GM23338 (cell line): ENCODE data around the gene OR6K3. TPM values are rescaled to one million over a fixed set of nuclear protein-coding genes. Genes with fewer than 3 reads are reported as not detected.

ENCODE experiments used
- ATAC-seq: fragments of 200-7000 bp; cut with Tn5 transposase; 3 replicates; pipeline ENCODE4 v1.9.1; 2020
- DNase-seq: peaks from one replicate; pipeline ENCODE4 v3.0.0-alpha.2; 2015; ENCODE audit warnings: low spot score
- H2AFZ ChIP-seq: fragments of 200-600 bp; sonication (generic); 2 replicates; pipeline ENCODE4 v1.8.0; 2016; ENCODE audit warnings: antibody characterized with exemption, mild to moderate bottlenecking, moderate library complexity
- H3F3A ChIP-seq: fragments of 200-600 bp; sonication (generic); replicated peaks from 2 replicates; pipeline ENCODE4 v1.8.0; 2017; ENCODE audit warnings: antibody characterized with exemption, mixed run types, low read depth
- H3K27ac ChIP-seq: fragments of 200-600 bp; sonication (generic); 2 replicates; pipeline ENCODE4 v1.6.1; 2016; ENCODE audit warnings: low read depth
- H3K27me3 ChIP-seq: fragments of 200-600 bp; sonication (generic); 2 replicates; pipeline ENCODE4 v1.8.0; 2016; ENCODE audit warnings: mild to moderate bottlenecking, mixed run types, moderate library complexity; ENCODE audit not compliant: insufficient read depth
- H3K36me3 ChIP-seq: fragments of 200-600 bp; sonication (generic); 2 replicates; pipeline ENCODE4 v1.8.0; 2016; ENCODE audit warnings: mild to moderate bottlenecking; ENCODE audit not compliant: insufficient read depth
- H3K4me1 ChIP-seq: fragments of 200-600 bp; sonication (generic); 2 replicates; pipeline ENCODE4 v1.8.0; 2016; ENCODE audit warnings: mild to moderate bottlenecking, moderate library complexity; ENCODE audit not compliant: insufficient read depth
- H3K4me2 ChIP-seq: fragments of 200-600 bp; sonication (generic); 2 replicates; pipeline ENCODE4 v1.7.1; 2017; ENCODE audit warnings: mixed run types
- H3K4me3 ChIP-seq: fragments of 200-600 bp; sonication (generic); 2 replicates; pipeline ENCODE4 v1.6.1; 2016; ENCODE audit warnings: mixed run types
- H3K79me2 ChIP-seq: fragments of 200-600 bp; sonication (generic); replicated peaks from 2 replicates; pipeline ENCODE4 v1.8.0; 2017; ENCODE audit warnings: mild to moderate bottlenecking; ENCODE audit not compliant: insufficient read depth
- H3K9me2 ChIP-seq: fragments of 200-600 bp; sonication (generic); 2 replicates; pipeline ENCODE4 v1.8.0; 2017; ENCODE audit not compliant: insufficient read depth
- H4K20me1 ChIP-seq: fragments of 200-600 bp; sonication (generic); replicated peaks from 2 replicates; pipeline ENCODE4 v1.8.0; 2017; ENCODE audit warnings: mild to moderate bottlenecking; ENCODE audit not compliant: insufficient read depth
- H3K27ac Mint-ChIP-seq: 2 replicates; pipeline ENCODE4 v1.8.0; 2020; ENCODE audit warnings: inconsistent platforms, mild to moderate bottlenecking, moderate library complexity, mixed read lengths
- H3K27me3 Mint-ChIP-seq: 3 replicates; pipeline ENCODE4 v1.8.0; 2022; ENCODE audit warnings: low read depth, mild to moderate bottlenecking, moderate library complexity, mixed read lengths, inconsistent platforms; ENCODE audit not compliant: insufficient read depth, poor library complexity
- H3K36me3 Mint-ChIP-seq: 3 replicates; pipeline ENCODE4 v1.8.0; 2021; ENCODE audit warnings: low read depth, mild to moderate bottlenecking, inconsistent platforms, moderate library complexity, mixed read lengths
- H3K4me1 Mint-ChIP-seq: 3 replicates; pipeline ENCODE4 v1.8.0; 2020; ENCODE audit warnings: mild to moderate bottlenecking, inconsistent platforms, mixed read lengths
- H3K4me3 Mint-ChIP-seq: 3 replicates; pipeline ENCODE4 v1.8.0; 2021; ENCODE audit warnings: moderate library complexity, mild to moderate bottlenecking, inconsistent platforms, mixed read lengths
- H3K9me3 Mint-ChIP-seq: 3 replicates; pipeline ENCODE4 v1.8.0; 2020; ENCODE audit warnings: moderate library complexity, mild to moderate bottlenecking, inconsistent platforms, mixed read lengths
- CREB1 ChIP-seq: fragments of 250-450 bp; sonication (Bioruptor Pico); IDR thresholded peaks from 2 replicates; pipeline ENCODE4 v1.5.0; 2020; ENCODE audit warnings: low read depth, mild to moderate bottlenecking, moderate library complexity
- CTCF ChIP-seq, 2 experiments: fragments of 200-600 bp in 1 of 2; sonication (generic) in 1 of 2; conservative IDR thresholded peaks; 2 replicates each; pipeline versions ENCODE4 v1.5.1 to v1.6.1; 2016 to 2017; ENCODE audit warnings: antibody characterized with exemption in 2 of 2, low read depth in 2 of 2, mild to moderate bottlenecking in 2 of 2, moderate library complexity in 1 of 2
- ETS1 ChIP-seq: IDR thresholded peaks from 2 replicates; pipeline ENCODE4 v1.6.1; 2016; ENCODE audit warnings: antibody characterized with exemption
- EZH2 ChIP-seq: fragments of 200-600 bp; sonication (generic); IDR thresholded peaks from one replicate; pipeline ENCODE4 v1.8.0; 2017; ENCODE audit warnings: antibody characterized with exemption, mild to moderate bottlenecking, low read depth; ENCODE audit not compliant: unreplicated experiment
- STAT1 ChIP-seq: IDR thresholded peaks from one replicate; pipeline ENCODE4 v1.6.1; 2016; ENCODE audit warnings: antibody characterized with exemption; ENCODE audit not compliant: unreplicated experiment
- ZNF114 ChIP-seq: fragments of 250-450 bp; sonication (Bioruptor Pico); IDR thresholded peaks from 2 replicates; pipeline ENCODE4 v1.5.0; 2020; ENCODE audit warnings: mild to moderate bottlenecking, moderate library complexity
- ZNF331 ChIP-seq: fragments of 250-450 bp; sonication (Bioruptor Pico); IDR thresholded peaks from 2 replicates; pipeline ENCODE4 v1.5.0; 2020; ENCODE audit warnings: low read depth, mild to moderate bottlenecking, moderate library complexity
- ZNF462 ChIP-seq: fragments of 250-450 bp; sonication (Bioruptor Pico); IDR thresholded peaks from 2 replicates; pipeline ENCODE4 v1.5.0; 2020; ENCODE audit warnings: mild to moderate bottlenecking, moderate library complexity
- polyA plus RNA-seq: library from polyadenylated mRNA; unstranded; fragments of >200 nt; fragmentation: Nextera tagmentation; extraction: Ambion mirVana; gene quantifications from 2 replicates; pipeline ENCODE4 v1.2.1, GENCODE V29; 2016
- total RNA-seq: library from RNA; depleted of rRNA; stranded (reverse); fragments of >200 nt; shearing (Covaris generic); gene quantifications from 2 replicates; pipeline ENCODE4 v1.2.3, GENCODE V29; 2014

The OR6K3 gene
- total and polyA plus RNA-seq, 2 experiments from 2014 or later = not detected

DNA sequence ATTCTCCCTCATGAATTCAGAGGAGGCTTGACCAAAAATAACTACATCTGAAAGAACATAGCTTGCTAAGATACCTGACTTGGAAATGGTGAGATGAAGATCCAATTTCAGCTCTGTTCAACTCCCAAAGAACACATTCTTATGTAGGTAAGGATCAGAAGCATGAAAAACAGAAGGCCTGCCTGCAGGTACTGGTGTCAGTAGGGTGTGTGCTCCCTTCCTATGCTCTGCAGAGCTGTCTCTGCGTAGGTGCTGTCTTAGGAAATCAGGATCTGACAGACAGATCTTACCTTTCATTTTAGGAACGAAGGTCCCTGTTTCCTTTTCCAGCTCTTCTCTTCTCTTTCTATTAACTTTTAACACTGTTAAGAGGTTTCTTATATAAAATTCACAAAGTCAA lies 14.4 kb downstream of the OR6K3 start (continued):
- TF ChIP-seq ZNF462 (CRISPR knock-in tag) = no peak
- no peak for TF ChIP-seq ETS1
- no peak for TF ChIP-seq CREB1 (CRISPR knock-in tag)
- no peak for TF ChIP-seq ZNF114

- H3K36me3 ChIP-seq = no peaks in the 10 kb centered on the region
- peaks cover under 1% of the 10 kb centered on the region; the same call in 1 of the 3 replicates for H3K4me1 Mint-ChIP-seq
- H3K27ac ChIP-seq = no peak within 1 kb of the TSS
- no peaks in the 10 kb centered on the region for H3K36me3 Mint-ChIP-seq
- TF ChIP-seq EZH2 = no peak
- no peak for TF ChIP-seq ZNF331 (CRISPR knock-in tag)
- TF ChIP-seq ZNF114 = no peak
- no peak for TF ChIP-seq STAT1
- no peak for TF ChIP-seq CTCF (conservative IDR thresholded peaks at IDR 0.05; ENCODE audit: low read depth in 2 of 2)
- ATAC-seq (no peak), DNase-seq (no peak)
- H3K4me3 Mint-ChIP-seq = no peak within 1 kb of the TSS
- peaks cover 2% of the 10 kb centered on the region for H3K27me3 Mint-ChIP-seq
- H3K9me2 ChIP-seq = peaks cover 5% of the 10 kb centered on the region
- H3K9me3 Mint-ChIP-seq = no peaks in the 10 kb centered on the region
- no peak within 1 kb of the TSS for H3K27ac Mint-ChIP-seq
- H4K20me1 ChIP-seq = no peaks in the 10 kb centered on the region
- no peak within 1 kb of the TSS for H2AFZ ChIP-seq
- H3K4me3 ChIP-seq = no peak within 1 kb of the TSS
- no peaks in the 10 kb centered on the region for H3F3A ChIP-seq
- H3K4me1 ChIP-seq = peaks cover 5% of the 10 kb centered on the region; the same call in 1 of the 2 replicates
- H3K27me3 ChIP-seq = no peaks in the 10 kb centered on the region
- no peaks in the 10 kb centered on the region for H3K79me2 ChIP-seq
- no peak within 1 kb of the TSS for H3K4me2 ChIP-seq
These were observed 20.0 kb downstream of the OR6K3 start, which contains the start of gene OR6K2 for GRCh38 chr1:158700552-158700951. OR6K2 (minus strand) TSS chr1:158700652; CDS start chr1:158700652, 0 bp downstream.
